ENCODE measurements around the gene RFC2. TPM values are rescaled to one million over a fixed set of nuclear protein-coding genes. Genes with fewer than 3 reads are reported as not detected.
A peak's percentile ranks its signal among the peaks of the same experiment; 100 is the strongest.

Gene RFC2
- total RNA-seq, 1 experiment from 2014 or later: 73.6 TPM

GRCh38 chr7:74267756-74268565 lies 13.8 kb upstream of the RFC2 start:
- H3K23me2 ChIP-seq (ENCODE audit: insufficient read length, low read depth, low read length, poor library complexity, severe bottlenecking): no peaks in the 10 kb centered on the region
- no peaks in the 10 kb centered on the region for H3K79me2 ChIP-seq (ENCODE audit: insufficient read depth, low read length)
- H3K36me3 Mint-ChIP-seq (ENCODE audit: insufficient read depth in 1 of 3, low read depth in 3 of 3): no peaks in the 10 kb centered on the region
- no peaks in the 10 kb centered on the region for H4K20me1 ChIP-seq (ENCODE audit: control insufficient read depth, insufficient read depth, insufficient read length)
- no peak overlapping the region for H3K56ac ChIP-seq (ENCODE audit: insufficient read length, low read depth, low read length)
- no peak overlapping the region for H2BK5ac ChIP-seq (ENCODE audit: insufficient read length, low read length)
- H3K4me3 Mint-ChIP-seq: peak overlapping the region in 1 of 2 experiments; percentile 35; a peak in 1 of 5 replicates
- H3K4ac ChIP-seq (ENCODE audit: low read depth, low read length): no peak overlapping the region
- H3K79me1 ChIP-seq (ENCODE audit: insufficient read depth, low read depth, low read length, poor library complexity, severe bottlenecking): no peaks in the 10 kb centered on the region
- no peak overlapping the region for H2BK15ac ChIP-seq (ENCODE audit: low read depth, low read length)
- H3K9me3 Mint-ChIP-seq: no peaks in the 10 kb centered on the region
- no peak overlapping the region for H3K9ac ChIP-seq (ENCODE audit: extremely low read depth, insufficient read length, low read length)
- H4K5ac ChIP-seq (ENCODE audit: insufficient read length, low read depth, low read length): no peak overlapping the region
- no peak overlapping the region for H3K18ac ChIP-seq (ENCODE audit: insufficient read length, low read depth, low read length)
- no peak overlapping the region for H2AK5ac ChIP-seq (ENCODE audit: insufficient read length, low read length)
- H3K27me3 Mint-ChIP-seq (ENCODE audit: low read depth): peaks cover 8% of the 10 kb centered on the region
- no peak overlapping the region for H3K27ac ChIP-seq (ENCODE audit: insufficient read length, low read depth, low read length)
- no peak overlapping the region for H2AFZ ChIP-seq (ENCODE audit: low read length)
- peak overlapping the region in 2 of 3 experiments; percentile 36 to 52; a peak in 1 of 7 replicates for H3K27ac Mint-ChIP-seq
- H3K27me3 ChIP-seq (ENCODE audit: insufficient read depth, low read length): no peaks in the 10 kb centered on the region
- H3K4me1 Mint-ChIP-seq: peaks cover 8 to 17% of the 10 kb centered on the region in 2 experiments
- no peak overlapping the region for H3K23ac ChIP-seq (ENCODE audit: insufficient read length, low read depth, low read length)
- TF ChIP-seq CTCF (conservative IDR thresholded peaks at IDR 0.05): no peak
- no peak overlapping the region for H4K8ac ChIP-seq (replicated peaks; ENCODE audit: insufficient read length, low read depth, low read length)
- no peaks in the 10 kb centered on the region; the same call in 1 of the 2 replicates for H3K4me1 ChIP-seq (ENCODE audit: insufficient read depth, low read length)
- WGBS (ENCODE audit: extremely low coverage, insufficient read length, low lambda C conversion rate): no CpG with 5 or more reads among the region's 13 CpGs
- DNase-seq: no peak
- H3T11ph ChIP-seq (ENCODE audit: low read length): no peak overlapping the region
- H2BK12ac ChIP-seq (ENCODE audit: insufficient read length, low read depth, low read length): no peak overlapping the region
- H2BK20ac ChIP-seq (ENCODE audit: low read depth, low read length, poor library complexity, severe bottlenecking): no peak overlapping the region
- H3K4me2 ChIP-seq (ENCODE audit: insufficient read depth, insufficient read length, low read length): no peak overlapping the region
- no peaks in the 10 kb centered on the region for H3K9me3 ChIP-seq (ENCODE audit: control insufficient read depth, low read depth, low read length)
- H2BK120ac ChIP-seq (ENCODE audit: low read depth, low read length, poor library complexity, severe bottlenecking): no peak overlapping the region
- no peak overlapping the region for H4K91ac ChIP-seq (ENCODE audit: insufficient read length, low read depth, low read length)
- H3K14ac ChIP-seq (ENCODE audit: insufficient read depth, low read length): no peak overlapping the region

Data from H9 (cell line).